Right hindlimb (tissue), 1 donor: ENCODE data around the gene FBXW9.
A peak's percentile ranks its signal among the peaks of the same experiment; 100 is the strongest.
"Not testable (repeated sequence)": the region's sequence is repeated elsewhere in the genome, so short reads cannot be mapped to it uniquely, and the experiment has no call there.

Experiments
- DNase-seq: peaks from one replicate; pipeline ENCODE4 v3.0.0-alpha.2; 2018

Gene FBXW9

GRCh38 chr19:12647490-12648071, 48.9 kb downstream of the FBXW9 start:
- DNase-seq = peak; percentile 33

- DNase-seq = no peak
Measured at GRCh38 chr19:12647047-12647446, 49.4 kb downstream of the FBXW9 start.

DNA sequence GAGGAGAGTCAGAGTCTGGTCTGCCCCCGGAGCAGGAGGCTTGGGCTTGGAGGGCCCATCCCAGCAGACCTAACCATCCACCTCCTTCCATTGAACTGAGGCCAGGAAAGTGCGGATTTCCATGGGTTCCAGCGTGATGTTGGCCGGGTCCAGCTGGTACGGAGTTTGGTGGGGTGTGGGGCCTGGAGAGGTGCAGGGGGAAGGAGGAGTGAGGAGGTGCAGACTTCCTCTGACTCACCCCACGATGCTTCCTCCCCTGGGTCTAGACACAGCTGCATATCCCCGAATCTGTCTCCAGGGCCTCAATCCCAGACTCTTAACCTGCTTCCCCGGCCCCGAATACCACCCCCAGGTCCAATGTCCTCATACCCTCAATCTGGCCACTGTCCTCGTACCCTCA, 49.9 kb downstream of the FBXW9 start:
- no peak for DNase-seq

DNA sequence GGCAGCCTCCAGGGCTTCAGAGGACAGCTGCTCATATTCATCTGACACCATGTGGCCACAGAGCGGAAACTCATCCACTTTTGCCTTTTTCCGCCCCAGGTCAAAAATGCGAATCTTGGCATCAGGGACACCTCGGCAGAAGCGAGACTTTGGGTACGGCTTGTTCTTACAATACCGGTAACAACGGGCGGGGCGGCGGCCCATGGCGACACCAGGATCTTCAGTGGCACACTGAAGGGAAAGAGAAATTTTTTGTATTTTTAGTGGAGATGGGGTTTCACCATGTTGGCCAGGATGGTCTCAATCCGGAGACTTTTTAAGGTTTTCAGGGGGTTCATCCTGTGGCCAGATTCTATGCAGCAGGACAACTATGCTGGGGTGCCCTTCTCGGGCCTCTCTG, 52.7 kb downstream of the FBXW9 start:
- DNase-seq = not testable (repeated sequence)

- no peak for DNase-seq
Measured at GRCh38 chr19:12642506-12642905, 53.9 kb downstream of the FBXW9 start.

DNA sequence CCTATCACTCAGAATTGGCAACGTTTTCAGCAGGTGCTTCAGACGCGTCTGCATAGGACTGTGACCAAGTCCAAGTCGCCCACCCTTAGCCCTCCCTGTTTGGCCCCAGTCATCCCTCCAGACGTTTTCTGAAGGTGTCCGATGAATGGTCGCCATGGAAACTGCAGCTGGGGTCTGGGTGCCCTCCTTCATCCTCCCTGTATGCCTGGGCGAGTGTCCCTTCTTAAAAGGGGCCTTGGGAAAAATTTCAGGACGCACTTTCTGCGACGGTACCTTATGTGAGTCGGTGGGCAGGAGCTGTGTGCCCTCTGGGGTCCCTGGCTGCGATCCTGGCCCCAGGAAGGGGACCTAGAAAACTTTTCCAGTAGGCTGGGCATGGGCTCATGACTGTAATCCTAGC, 55.0 kb downstream of the FBXW9 start:
- DNase-seq = no peak

DNA sequence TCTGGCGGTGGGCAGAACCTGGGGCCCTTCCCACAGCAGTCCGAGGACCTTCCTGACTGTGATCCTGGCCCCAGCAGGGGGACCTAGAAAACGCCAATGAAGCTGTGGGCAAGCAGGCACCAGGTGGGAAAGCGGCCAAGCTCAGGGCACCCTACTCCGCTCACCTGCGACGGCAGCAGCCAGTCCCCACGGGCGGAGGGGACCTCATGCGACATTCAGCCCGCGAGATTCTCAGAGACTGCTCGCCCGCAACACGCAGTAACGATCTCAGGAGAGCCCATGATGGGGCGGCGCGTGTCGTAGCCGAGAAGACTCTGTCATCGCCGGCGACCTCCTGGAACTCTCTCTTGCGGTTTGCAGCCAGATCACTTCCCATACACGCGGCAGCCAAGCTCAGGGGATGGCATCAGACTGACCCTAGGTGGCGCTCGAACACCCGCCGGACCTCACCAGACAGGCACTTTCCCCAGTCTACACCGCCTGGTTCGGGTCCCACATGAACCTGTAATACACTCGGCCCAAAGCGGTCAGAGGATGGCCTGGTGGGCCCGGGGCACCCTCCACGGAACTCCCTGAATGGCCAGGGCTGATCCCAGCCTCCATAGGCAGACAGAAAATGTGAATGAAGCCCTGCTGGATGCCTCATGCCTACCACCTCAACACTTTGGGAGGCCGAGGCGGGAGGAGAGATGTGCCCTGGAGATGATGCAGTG, 56.4 kb downstream of the FBXW9 start:
- peak; percentile 83 for DNase-seq
